ENCODE results near the gene ANKIB1.

ANKIB1 gene

DNA sequence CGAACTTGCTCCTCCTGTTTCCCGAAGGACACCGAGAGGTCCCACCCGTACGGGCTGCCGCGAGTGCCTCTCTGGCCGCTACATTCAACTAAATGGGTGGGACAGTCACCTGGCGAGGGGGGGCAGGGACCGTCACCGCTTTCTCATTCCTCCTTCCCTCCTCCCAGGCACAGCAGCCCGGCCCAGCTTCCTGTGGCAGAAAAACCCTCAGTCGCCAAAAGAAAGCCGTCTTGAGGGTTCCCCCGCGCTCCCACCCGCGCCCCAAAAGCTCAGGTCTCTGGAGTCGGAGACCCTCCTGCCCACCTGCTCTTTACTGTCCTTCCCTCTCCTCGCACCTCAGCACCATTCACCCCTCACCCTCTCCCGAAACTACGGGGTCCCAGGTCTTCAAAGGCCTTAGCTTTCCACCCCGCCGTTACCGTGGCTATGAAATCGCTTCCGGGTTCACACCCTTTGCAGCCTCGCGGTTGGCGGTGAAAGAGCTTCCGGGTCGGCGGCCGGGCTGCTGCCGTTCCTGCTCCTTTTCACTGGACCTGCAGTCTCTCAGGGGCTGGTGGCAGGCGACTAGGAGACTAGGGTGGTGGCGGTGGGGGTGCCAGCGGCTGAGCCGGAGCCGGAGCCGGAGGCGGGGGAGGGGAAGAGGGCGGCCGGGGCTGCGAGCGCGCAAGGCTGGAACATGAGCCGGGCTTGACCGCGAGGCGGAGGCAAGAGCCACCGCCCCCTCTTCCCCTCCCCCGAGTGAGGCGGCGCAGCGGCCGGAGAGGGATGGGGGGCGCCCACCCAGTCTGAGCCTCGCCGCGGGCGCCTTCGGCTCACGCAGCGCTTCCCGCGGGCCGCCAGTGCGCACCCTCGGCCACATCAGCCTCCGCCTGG is at the start of gene ANKIB1, which contains the start of gene KRIT1:
TSS of gene ANKIB1 (plus strand) at position 488 of the 873 bp plus-strand sequence. CDS start 49,005 bp downstream, outside the sequence.
TSS of gene KRIT1 (minus strand) at position 428 of the 873 bp plus-strand sequence. CDS start 3,779 bp downstream, outside the sequence.
- H3K4me3 Mint-ChIP-seq: peak within 1 kb of the TSS; percentile 96
- peaks cover 41% of the 10 kb centered on the region for H3K4me1 Mint-ChIP-seq (ENCODE audit: low read depth)
- H3K9me3 Mint-ChIP-seq: no peaks in the 10 kb centered on the region
- H3K27me3 Mint-ChIP-seq: no peaks in the 10 kb centered on the region
- peak within 1 kb of the TSS; percentile 99 for H3K27ac Mint-ChIP-seq
- peak; percentile 89 for DNase-seq
- H3K36me3 Mint-ChIP-seq (ENCODE audit: low read depth): peaks cover 58% of the 10 kb centered on the region

DNA sequence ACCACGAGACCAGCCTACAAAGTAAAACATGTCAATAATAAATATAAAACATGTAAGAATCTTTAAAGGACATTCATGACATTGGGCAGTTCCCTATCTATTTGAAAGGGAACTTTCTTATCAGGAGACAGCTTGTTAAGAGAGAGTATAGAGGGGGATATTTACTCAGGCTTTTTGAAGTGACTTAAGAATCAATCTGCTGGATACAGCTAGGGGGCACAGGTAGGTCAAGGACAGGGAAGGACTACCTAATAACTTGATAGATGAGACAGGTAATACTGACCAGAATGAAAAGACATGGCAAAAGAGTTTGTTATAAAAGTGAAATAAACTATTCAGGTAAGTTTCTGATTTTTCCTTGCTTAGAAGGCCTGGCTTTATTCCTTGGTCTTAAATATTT is 45.0 kb upstream of the ANKIB1 start:
- H3K4me3 Mint-ChIP-seq: no peak overlapping the region
- peaks cover 87% of the 10 kb centered on the region for H3K36me3 Mint-ChIP-seq (ENCODE audit: low read depth)
- H3K9me3 Mint-ChIP-seq: peaks cover 5% of the 10 kb centered on the region
- H3K27me3 Mint-ChIP-seq: no peaks in the 10 kb centered on the region
- no peaks in the 10 kb centered on the region for H3K4me1 Mint-ChIP-seq (ENCODE audit: low read depth)
- no peak overlapping the region for H3K27ac Mint-ChIP-seq
- DNase-seq: no peak

DNA sequence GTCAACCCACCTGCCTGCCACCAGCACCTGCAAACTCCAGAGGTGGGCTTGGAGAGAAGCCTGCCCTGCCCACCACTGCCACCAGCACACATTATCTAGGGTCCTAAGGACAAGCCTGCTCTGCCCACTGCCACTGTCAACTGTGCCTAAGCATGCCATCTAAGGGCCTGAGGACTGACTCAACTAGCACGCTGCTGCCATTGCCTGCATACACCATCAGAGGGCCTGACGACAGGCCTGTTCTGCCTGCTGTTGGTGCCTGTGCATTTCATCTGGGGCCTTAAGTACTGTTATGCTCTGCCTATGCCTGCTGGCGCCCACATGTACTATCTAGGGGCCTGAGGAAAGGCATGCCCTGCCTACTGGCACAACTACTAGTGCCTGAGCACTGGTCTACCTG is 39.8 kb upstream of the ANKIB1 start:
- Mint-ChIP-seq H3K4me1 (ENCODE audit: low read depth) (peaks cover 17% of the 10 kb centered on the region), H3K36me3 (ENCODE audit: low read depth) (peaks cover 91% of the 10 kb centered on the region), H3K4me3 (no peak overlapping the region), H3K27me3 (no peaks in the 10 kb centered on the region), H3K27ac (no peak overlapping the region), H3K9me3 (peaks cover 13% of the 10 kb centered on the region)
- no peak for DNase-seq

DNA sequence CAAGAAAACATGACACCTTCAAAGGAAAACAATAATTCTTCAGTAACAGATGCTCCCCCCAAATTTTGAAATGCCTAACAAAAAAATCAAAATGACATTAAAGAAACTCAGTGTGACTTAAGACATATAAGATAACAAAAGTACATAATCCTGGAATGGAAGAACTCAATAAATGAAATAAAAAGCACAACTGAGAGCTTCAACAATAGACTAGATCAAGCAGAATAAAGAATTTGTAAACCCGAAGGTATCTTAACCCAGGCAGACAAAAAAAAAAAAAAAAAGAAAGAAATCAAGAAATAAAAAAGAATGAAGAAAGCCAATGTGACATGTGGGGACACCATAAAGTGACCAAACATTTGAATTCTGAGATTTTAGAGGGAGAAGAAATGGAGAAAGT is 39.1 kb upstream of the ANKIB1 start:
- H3K27ac Mint-ChIP-seq: no peak overlapping the region
- DNase-seq: no peak
- H3K4me1 Mint-ChIP-seq (ENCODE audit: low read depth): peaks cover 17% of the 10 kb centered on the region

GRCh38 chr7:92221766-92222165 is 24.0 kb upstream of the ANKIB1 start:
- Mint-ChIP-seq H3K27ac (no peak overlapping the region), H3K9me3 (no peaks in the 10 kb centered on the region), H3K36me3 (ENCODE audit: low read depth) (peaks cover 87% of the 10 kb centered on the region), H3K27me3 (no peaks in the 10 kb centered on the region), H3K4me1 (ENCODE audit: low read depth) (no peaks in the 10 kb centered on the region), H3K4me3 (no peak overlapping the region)
- DNase-seq: no peak

More for the DNA sequence above, 39.1 kb upstream of the ANKIB1 start:
- no peaks in the 10 kb centered on the region for H3K27me3 Mint-ChIP-seq
- H3K36me3 Mint-ChIP-seq (ENCODE audit: low read depth): peaks cover 91% of the 10 kb centered on the region
- peaks cover 15% of the 10 kb centered on the region for H3K9me3 Mint-ChIP-seq
- H3K4me3 Mint-ChIP-seq: no peak overlapping the region

DNA sequence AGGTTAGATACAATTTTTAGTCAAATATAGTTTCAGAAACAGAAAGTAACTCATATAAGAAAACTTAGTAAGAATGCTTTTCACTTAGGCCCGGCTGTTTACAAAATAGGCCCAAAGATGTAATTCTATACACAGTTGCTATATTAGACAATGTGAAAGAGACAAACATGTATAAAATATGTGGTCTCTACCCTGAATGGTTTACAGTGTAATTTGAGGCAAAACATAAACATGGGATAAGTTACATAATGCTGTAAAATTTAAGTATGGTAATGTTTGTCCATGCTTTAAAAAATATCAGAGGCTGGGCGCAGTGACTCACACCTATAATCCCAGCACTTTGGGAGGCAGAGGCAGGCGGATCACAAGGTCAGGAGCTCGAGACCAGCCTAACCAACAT is 18.8 kb upstream of the ANKIB1 start:
- peaks cover 78% of the 10 kb centered on the region for H3K36me3 Mint-ChIP-seq (ENCODE audit: low read depth)
- no peak overlapping the region for H3K27ac Mint-ChIP-seq
- H3K4me3 Mint-ChIP-seq: no peak overlapping the region
- no peak for DNase-seq
- H3K27me3 Mint-ChIP-seq: no peaks in the 10 kb centered on the region
- H3K4me1 Mint-ChIP-seq (ENCODE audit: low read depth): peaks cover 11% of the 10 kb centered on the region
- peaks cover 4% of the 10 kb centered on the region for H3K9me3 Mint-ChIP-seq

DNA sequence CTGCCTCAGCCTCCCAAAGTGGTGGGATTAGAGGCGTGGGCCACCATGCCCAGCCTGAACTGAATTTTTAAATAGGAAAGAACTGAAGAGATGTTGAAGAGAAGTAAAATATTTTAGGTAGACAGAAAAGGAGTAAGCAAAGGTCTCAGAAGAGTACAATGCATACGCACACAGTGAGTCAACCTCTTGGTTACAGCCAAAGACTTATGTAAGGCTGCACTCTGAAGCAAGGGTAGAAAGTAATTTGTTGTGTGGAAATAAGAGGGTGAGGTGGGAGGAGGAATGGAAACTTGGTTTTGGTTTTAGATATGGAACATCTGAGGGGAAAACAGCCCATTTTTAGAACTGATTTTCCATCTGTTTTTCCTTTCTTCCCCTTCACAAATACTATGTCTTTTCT is 17.7 kb upstream of the ANKIB1 start:
- Mint-ChIP-seq H3K4me3 (no peak overlapping the region), H3K4me1 (ENCODE audit: low read depth) (peaks cover 11% of the 10 kb centered on the region), H3K27me3 (no peaks in the 10 kb centered on the region), H3K27ac (peak overlapping the region; percentile 26), H3K9me3 (peaks cover 4% of the 10 kb centered on the region), H3K36me3 (ENCODE audit: low read depth) (peaks cover 83% of the 10 kb centered on the region)
- no peak for DNase-seq

DNA sequence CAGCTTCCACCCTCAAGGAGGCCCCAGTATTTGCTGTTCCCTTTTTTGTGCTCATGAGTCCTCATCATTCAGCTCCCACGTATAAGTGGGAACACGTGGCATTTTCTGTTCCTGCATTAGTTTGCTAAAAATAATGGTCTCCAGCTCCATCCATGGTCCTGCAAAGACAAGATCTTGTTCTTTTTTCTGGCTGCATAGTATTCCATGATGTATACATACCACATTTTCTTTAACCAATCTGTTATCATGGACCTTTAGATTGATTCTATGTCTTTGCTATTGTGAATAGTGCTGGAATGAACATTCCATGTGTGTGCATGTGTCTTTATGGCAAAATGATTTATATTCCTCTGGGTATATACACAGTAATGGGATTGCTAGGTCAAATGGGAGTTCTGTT is 17.0 kb upstream of the ANKIB1 start:
- DNase-seq: no peak
- no peak overlapping the region for H3K4me3 Mint-ChIP-seq
- H3K27ac Mint-ChIP-seq: peak overlapping the region; percentile 26
- H3K9me3 Mint-ChIP-seq: peaks cover 4% of the 10 kb centered on the region
- H3K36me3 Mint-ChIP-seq (ENCODE audit: low read depth): peaks cover 85% of the 10 kb centered on the region
- H3K4me1 Mint-ChIP-seq (ENCODE audit: low read depth): peaks cover 11% of the 10 kb centered on the region
- H3K27me3 Mint-ChIP-seq: no peaks in the 10 kb centered on the region

- H3K36me3 Mint-ChIP-seq (ENCODE audit: low read depth): peaks cover 85% of the 10 kb centered on the region
- H3K27me3 Mint-ChIP-seq: no peaks in the 10 kb centered on the region
- no peak overlapping the region for H3K4me3 Mint-ChIP-seq
- DNase-seq: no peak
- peaks cover 4% of the 10 kb centered on the region for H3K9me3 Mint-ChIP-seq
- H3K27ac Mint-ChIP-seq: peak overlapping the region; percentile 7
- peaks cover 11% of the 10 kb centered on the region for H3K4me1 Mint-ChIP-seq (ENCODE audit: low read depth)
These were observed 15.2 kb upstream of the ANKIB1 start for GRCh38 chr7:92230547-92230946.

- Mint-ChIP-seq H3K9me3 (no peaks in the 10 kb centered on the region), H3K4me1 (ENCODE audit: low read depth) (peaks cover 35% of the 10 kb centered on the region), H3K36me3 (ENCODE audit: low read depth) (peaks cover 75% of the 10 kb centered on the region), H3K27me3 (no peaks in the 10 kb centered on the region), H3K4me3 (no peak overlapping the region), H3K27ac (peak overlapping the region; percentile 33)
- no peak for DNase-seq
These were observed 2.8 kb upstream of the ANKIB1 start for GRCh38 chr7:92242972-92243371.

DNA sequence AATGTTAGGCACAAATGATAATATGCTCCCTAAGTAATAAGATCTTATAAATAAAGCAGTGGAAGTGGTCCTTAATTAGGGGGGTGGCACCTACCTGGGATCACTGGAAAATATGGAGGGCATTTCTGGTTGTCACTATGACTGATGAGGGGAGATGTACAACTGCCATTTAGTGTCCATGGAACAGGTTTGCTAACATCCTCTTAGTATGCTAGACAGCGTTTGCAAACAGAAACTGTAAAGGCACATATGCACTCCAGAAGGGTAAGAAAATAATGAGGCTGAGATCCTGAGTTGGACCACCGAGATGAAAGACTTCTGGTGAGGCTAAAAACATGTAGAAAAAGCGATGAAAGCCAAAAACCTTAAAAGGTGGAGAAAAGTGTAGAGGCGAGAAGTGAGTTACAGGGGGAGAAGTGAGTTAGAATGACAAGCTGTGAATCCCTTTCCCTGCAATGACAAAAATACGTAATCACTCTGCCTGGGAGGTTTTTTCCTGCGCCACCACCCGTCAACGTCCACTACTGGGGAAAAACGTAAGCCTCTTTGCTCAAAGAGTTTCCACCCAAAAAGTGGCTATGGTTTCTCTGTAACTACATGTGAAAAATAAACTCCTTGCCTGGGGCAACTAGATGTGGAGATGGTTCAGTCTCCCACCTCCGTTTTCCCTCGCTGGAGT is 827 bp upstream of the ANKIB1 start:
- H3K4me3 Mint-ChIP-seq: peak overlapping the region; percentile 96
- no peak for DNase-seq
- H3K9me3 Mint-ChIP-seq: no peaks in the 10 kb centered on the region
- no peaks in the 10 kb centered on the region for H3K27me3 Mint-ChIP-seq
- H3K27ac Mint-ChIP-seq: peak overlapping the region; percentile 99
- H3K4me1 Mint-ChIP-seq (ENCODE audit: low read depth): peaks cover 41% of the 10 kb centered on the region
- H3K36me3 Mint-ChIP-seq (ENCODE audit: low read depth): peaks cover 64% of the 10 kb centered on the region

GRCh38 chr7:92246360-92247101 is 757 bp downstream of the ANKIB1 start:
- Mint-ChIP-seq H3K27me3 (no peaks in the 10 kb centered on the region), H3K4me1 (ENCODE audit: low read depth) (peaks cover 48% of the 10 kb centered on the region), H3K27ac (peak overlapping the region; percentile 94), H3K9me3 (no peaks in the 10 kb centered on the region), H3K36me3 (ENCODE audit: low read depth) (peaks cover 59% of the 10 kb centered on the region), H3K4me3 (peak overlapping the region; percentile 96)
- peak; percentile 54 for DNase-seq

- Mint-ChIP-seq H3K4me3 (no peak overlapping the region), H3K36me3 (ENCODE audit: low read depth) (peaks cover 48% of the 10 kb centered on the region), H3K27me3 (no peaks in the 10 kb centered on the region), H3K4me1 (ENCODE audit: low read depth) (peaks cover 46% of the 10 kb centered on the region), H3K9me3 (no peaks in the 10 kb centered on the region), H3K27ac (no peak overlapping the region)
- DNase-seq: no peak
These were observed 4.8 kb downstream of the ANKIB1 start for GRCh38 chr7:92250603-92251002.

DNA sequence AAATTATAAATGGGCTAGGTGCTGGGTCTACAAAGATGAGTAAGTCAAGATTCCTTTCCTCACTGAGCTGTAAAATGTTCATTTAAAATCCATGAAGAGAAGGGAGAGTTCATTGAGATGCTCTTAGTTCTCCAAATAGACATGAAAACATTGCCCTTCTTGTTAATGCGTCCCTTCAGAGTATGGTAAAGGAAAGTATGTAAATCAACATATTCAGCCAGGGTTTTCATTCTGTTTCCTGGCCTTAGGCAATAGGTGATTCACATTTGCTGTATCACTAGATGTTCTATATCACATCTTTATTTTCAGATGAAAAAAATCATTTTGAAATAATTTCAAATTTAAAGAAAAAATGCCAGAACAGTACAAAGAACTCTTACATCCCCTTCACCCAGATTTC is 5.4 kb downstream of the ANKIB1 start:
- Mint-ChIP-seq H3K9me3 (no peaks in the 10 kb centered on the region), H3K4me3 (no peak overlapping the region), H3K4me1 (ENCODE audit: low read depth) (peaks cover 49% of the 10 kb centered on the region), H3K27ac (no peak overlapping the region), H3K27me3 (no peaks in the 10 kb centered on the region), H3K36me3 (ENCODE audit: low read depth) (peaks cover 45% of the 10 kb centered on the region)
- no peak for DNase-seq

All from activated T-cell treated with anti-CD3 and anti-CD28 coated beads, Interleukin-2, amount 50 U/mL, for 24 hours (primary cell).